ENCODE data around the gene IQCN.

DNA sequence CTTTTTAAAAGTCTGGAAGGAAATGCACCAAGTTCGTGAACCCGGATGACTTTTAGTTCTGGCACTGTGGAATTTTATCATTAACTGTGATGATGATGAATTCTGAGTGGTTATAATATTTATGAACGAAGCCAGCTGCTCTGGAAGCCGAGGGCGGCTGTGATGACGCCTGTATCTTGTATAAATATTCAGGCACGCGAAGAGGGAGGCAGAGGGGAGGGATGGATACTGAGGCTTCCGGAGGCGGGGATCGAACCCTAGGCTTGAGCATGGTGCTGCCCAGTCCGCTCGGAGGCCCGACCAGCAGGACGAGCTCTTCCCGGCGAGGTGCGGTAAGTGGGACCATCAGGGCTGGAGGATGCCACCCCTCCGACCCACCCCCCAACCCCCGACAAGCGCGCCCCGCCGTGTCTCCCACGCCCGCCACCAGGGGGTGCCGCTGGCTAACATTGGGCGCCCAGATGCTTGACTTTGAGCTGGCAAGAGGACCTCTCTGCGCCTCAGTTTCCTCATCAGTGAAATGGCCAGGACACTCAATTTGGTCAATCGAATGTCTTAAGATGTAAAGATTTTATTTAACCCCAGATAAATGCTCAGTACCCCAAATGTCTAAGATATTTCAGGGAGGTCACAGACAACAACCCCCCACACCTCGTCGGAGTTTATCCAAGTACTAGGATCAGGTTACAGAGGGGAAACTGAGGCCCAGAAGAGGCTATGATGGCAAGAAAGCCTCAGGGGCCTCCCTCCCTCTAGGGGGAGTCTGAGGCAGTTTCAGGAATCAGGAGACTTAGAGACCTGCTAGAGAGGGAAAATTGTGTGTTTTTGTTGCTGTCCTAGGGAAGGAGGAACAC, 65.9 kb downstream of the IQCN start:
- TF ChIP-seq, protein P1, sequence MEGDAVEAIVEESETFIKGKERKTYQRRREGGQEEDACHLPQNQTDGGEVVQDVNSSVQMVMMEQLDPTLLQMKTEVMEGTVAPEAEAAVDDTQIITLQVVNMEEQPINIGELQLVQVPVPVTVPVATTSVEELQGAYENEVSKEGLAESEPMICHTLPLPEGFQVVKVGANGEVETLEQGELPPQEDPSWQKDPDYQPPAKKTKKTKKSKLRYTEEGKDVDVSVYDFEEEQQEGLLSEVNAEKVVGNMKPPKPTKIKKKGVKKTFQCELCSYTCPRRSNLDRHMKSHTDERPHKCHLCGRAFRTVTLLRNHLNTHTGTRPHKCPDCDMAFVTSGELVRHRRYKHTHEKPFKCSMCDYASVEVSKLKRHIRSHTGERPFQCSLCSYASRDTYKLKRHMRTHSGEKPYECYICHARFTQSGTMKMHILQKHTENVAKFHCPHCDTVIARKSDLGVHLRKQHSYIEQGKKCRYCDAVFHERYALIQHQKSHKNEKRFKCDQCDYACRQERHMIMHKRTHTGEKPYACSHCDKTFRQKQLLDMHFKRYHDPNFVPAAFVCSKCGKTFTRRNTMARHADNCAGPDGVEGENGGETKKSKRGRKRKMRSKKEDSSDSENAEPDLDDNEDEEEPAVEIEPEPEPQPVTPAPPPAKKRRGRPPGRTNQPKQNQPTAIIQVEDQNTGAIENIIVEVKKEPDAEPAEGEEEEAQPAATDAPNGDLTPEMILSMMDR (IDR thresholded peaks at IDR 0.05), result peak; percentile 31 to 70 (median 50)
- TF ChIP-seq POLR2A (IDR thresholded peaks at IDR 0.05), result no peak

All from uterus (tissue), 2 donors.